Liver (tissue), 9 donors: ENCODE results near the gene PNPLA3. TPM values are rescaled to one million over a fixed set of nuclear protein-coding genes. Genes with fewer than 3 reads are reported as not detected.

ENCODE experiments used
- DNase-seq: peaks from one replicate; pipeline ENCODE4 v3.0.0-alpha.2; 2017; ENCODE audit warnings: low spot score
- H3K27ac ChIP-seq, 2 donors: one replicate each; pipeline ENCODE4 v1.7.0; 2013; ENCODE audit warnings: inconsistent platforms in 2 of 2, low read length in 2 of 2, control low read depth in 1 of 2, low read depth in 1 of 2, mild to moderate bottlenecking in 1 of 2
- H3K27me3 ChIP-seq, 4 donors: one replicate each; pipeline versions ENCODE4 v1.6.1 to v1.7.0; 2013; ENCODE audit warnings: low read length in 3 of 4, inconsistent platforms in 1 of 4, mild to moderate bottlenecking in 1 of 4, moderate library complexity in 1 of 4; ENCODE audit not compliant: control insufficient read depth in 4 of 4, insufficient read depth in 4 of 4
- H3K36me3 ChIP-seq, 4 donors: one replicate each; pipeline versions ENCODE4 v1.6.1 to v1.7.0; 2013; ENCODE audit warnings: low read length in 3 of 4, mild to moderate bottlenecking in 3 of 4, low read depth in 1 of 4, moderate library complexity in 1 of 4; ENCODE audit not compliant: control insufficient read depth in 4 of 4, insufficient read depth in 3 of 4
- H3K4me1 ChIP-seq, 4 donors: one replicate each; pipeline versions ENCODE4 v1.6.1 to v1.7.0; 2013; ENCODE audit warnings: low read length in 3 of 4, mild to moderate bottlenecking in 3 of 4, moderate library complexity in 1 of 4; ENCODE audit not compliant: control insufficient read depth in 4 of 4, insufficient read depth in 4 of 4
- H3K4me3 ChIP-seq, 3 donors: one replicate each; pipeline versions ENCODE4 v1.6.1 to v1.7.0; 2013; ENCODE audit warnings: low read length in 3 of 3, control low read depth in 1 of 3, low read depth in 1 of 3, mild to moderate bottlenecking in 1 of 3
- H3K9ac ChIP-seq, 2 donors: one replicate each; pipeline ENCODE4 v1.7.0; 2013; ENCODE audit warnings: low read length in 2 of 2, mild to moderate bottlenecking in 2 of 2, moderate library complexity in 2 of 2, control low read depth in 1 of 2, low read depth in 1 of 2
- H3K9me3 ChIP-seq, 4 donors: one replicate each; pipeline versions ENCODE4 v1.6.1 to v1.7.0; 2013; ENCODE audit warnings: low read length in 3 of 4; ENCODE audit not compliant: control insufficient read depth in 4 of 4
- ATF3 ChIP-seq: IDR thresholded peaks from 2 replicates; pipeline ENCODE4 v1.6.1; 2016; ENCODE audit warnings: antibody characterized with exemption
- EGR1 ChIP-seq, 2 donors: IDR thresholded peaks; 2 replicates each; pipeline ENCODE4 v1.6.1; 2016 to 2018; ENCODE audit warnings: antibody characterized with exemption in 2 of 2, low read depth in 2 of 2
- FOXA1 ChIP-seq: IDR thresholded peaks from 2 replicates; pipeline ENCODE4 v1.6.1; 2016; ENCODE audit warnings: antibody characterized with exemption
- FOXA2 ChIP-seq: IDR thresholded peaks from 2 replicates; pipeline ENCODE4 v1.6.1; 2016; ENCODE audit warnings: antibody characterized with exemption
- GABPA ChIP-seq, 2 donors: IDR thresholded peaks in 1 of 2; conservative IDR thresholded peaks in 1 of 2; 2 replicates each; pipeline ENCODE4 v1.6.1; 2016; ENCODE audit warnings: antibody characterized with exemption in 2 of 2, mild to moderate bottlenecking in 1 of 2, moderate library complexity in 1 of 2
- HNF4A ChIP-seq, 2 donors: conservative IDR thresholded peaks; 2 replicates each; pipeline ENCODE4 v1.6.1; 2016; ENCODE audit warnings: antibody characterized with exemption in 2 of 2, mild to moderate bottlenecking in 2 of 2
- HNF4G ChIP-seq: IDR thresholded peaks from 2 replicates; pipeline ENCODE4 v1.6.1; 2016; ENCODE audit warnings: antibody characterized with exemption
- JUND ChIP-seq, 2 donors: IDR thresholded peaks; 2 replicates each; pipeline ENCODE4 v1.6.1; 2016; ENCODE audit warnings: antibody characterized with exemption in 2 of 2
- MAX ChIP-seq: IDR thresholded peaks from 2 replicates; pipeline ENCODE4 v1.6.1; 2016; ENCODE audit warnings: antibody characterized with exemption
- NR2F2 ChIP-seq: IDR thresholded peaks from 2 replicates; pipeline ENCODE4 v1.6.1; 2016; ENCODE audit warnings: antibody characterized with exemption
- RAD21 ChIP-seq, 2 donors: IDR thresholded peaks; 2 replicates each; pipeline ENCODE4 v1.6.1; 2016; ENCODE audit warnings: antibody characterized with exemption in 2 of 2, mild to moderate bottlenecking in 2 of 2
- REST ChIP-seq: IDR thresholded peaks from 2 replicates; pipeline ENCODE4 v1.6.1; 2016; ENCODE audit warnings: antibody characterized with exemption, mild to moderate bottlenecking
- RXRA ChIP-seq, 2 donors: IDR thresholded peaks; 2 replicates each; pipeline ENCODE4 v1.6.1; 2017 to 2018; ENCODE audit warnings: antibody characterized with exemption in 2 of 2, mild to moderate bottlenecking in 1 of 2
- SP1 ChIP-seq: IDR thresholded peaks from 2 replicates; pipeline ENCODE4 v1.6.1; 2018; ENCODE audit warnings: antibody characterized with exemption, mild to moderate bottlenecking
- TAF1 ChIP-seq: conservative IDR thresholded peaks from 2 replicates; pipeline ENCODE4 v1.6.1; 2016; ENCODE audit warnings: antibody characterized with exemption, mild to moderate bottlenecking
- YY1 ChIP-seq: IDR thresholded peaks from 2 replicates; pipeline ENCODE4 v1.6.1; 2016; ENCODE audit warnings: antibody characterized with exemption, mild to moderate bottlenecking
- WGBS: extraction: QIAGEN DNeasy Blood & Tissue Kit; methylation state at CpG from one replicate; pipeline ENCODE4 v1.1.7; 2013; 5-methylcytosine and 5-hydroxymethylcytosine counted together
- polyA plus RNA-seq, 2 donors: library from polyadenylated mRNA; stranded (reverse) in 1 of 2; unstranded in 1 of 2; fragments of 200-250 nt in 1 of 2; fragments of >200 nt in 1 of 2; fragmentation: Nextera tagmentation in 1 of 2; extraction: Ambion mirVana in 1 of 2; gene quantifications; one replicate each; pipeline versions ENCODE4 v1.2.1 to v1.2.3, GENCODE V29; 2013 to 2015
- total RNA-seq, 2 donors: library from RNA; depleted of rRNA; stranded (reverse); fragments of >200 nt; gene quantifications; one replicate each; pipeline ENCODE4 v1.2.3, GENCODE V29; 2014
- TF ChIP-seq, protein P1 (sequence below): IDR thresholded peaks from 2 replicates; pipeline ENCODE4 v1.6.1; 2016; ENCODE audit warnings: antibody characterized with exemption
- donor health status: healthy.
- donor health status: healthy.
- donor health status: healthy.
- donor health status: healthy.
- donor health status: healthy.

Gene PNPLA3
- total and polyA plus RNA-seq, 4 donors: 15.9 to 59.1 (median 24.8) TPM

GRCh38 chr22:43886231-43886630 lies 37.4 kb upstream of the PNPLA3 start:
- H3K4me1 ChIP-seq: peaks cover 0 to 9% (median 4%) of the 10 kb centered on the region in 4 donors
- no peaks in the 10 kb centered on the region for H3K36me3 ChIP-seq
- no peak for TF ChIP-seq REST
- TF ChIP-seq FOXA1: no peak
- TF ChIP-seq JUND (IDR thresholded peaks at IDR 0.05): no peak
- TF ChIP-seq GABPA (IDR thresholded peaks at IDR 0.05 in 1 of 2, conservative IDR thresholded peaks at IDR 0.05 in 1 of 2): no peak
- no peak for TF ChIP-seq SP1
- no peak for TF ChIP-seq RXRA (IDR thresholded peaks at IDR 0.05)
- TF ChIP-seq ATF3: no peak
- H3K9me3 ChIP-seq: no peaks in the 10 kb centered on the region
- H3K9ac ChIP-seq: no peak overlapping the region
- peaks cover 0 to 3% (median 0%) of the 10 kb centered on the region in 4 donors for H3K27me3 ChIP-seq
- WGBS: 76% methylated on average over 8 of the region's 8 CpGs
- no peak for DNase-seq
- H3K27ac ChIP-seq: no peak overlapping the region
- H3K4me3 ChIP-seq: no peak overlapping the region

DNA sequence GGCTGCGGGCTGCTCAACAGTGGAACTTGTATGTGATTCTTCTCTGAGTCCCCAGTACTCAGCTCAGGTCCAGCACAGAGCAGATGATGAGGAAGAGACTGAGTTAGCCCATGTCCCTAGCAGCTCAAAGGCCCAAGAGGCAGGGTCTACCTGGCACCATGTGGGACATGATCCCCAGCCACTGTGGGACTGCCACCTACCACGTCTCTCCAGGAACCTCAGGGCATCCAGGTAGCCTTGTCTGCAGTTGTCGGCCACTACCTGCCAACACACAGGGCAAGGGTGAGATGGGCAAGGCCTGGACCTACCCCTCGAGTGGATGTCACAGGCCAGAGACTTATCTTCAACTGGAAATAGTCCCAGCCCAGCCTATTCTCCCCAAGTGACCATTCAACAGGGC lies 36.2 kb upstream of the PNPLA3 start:
- no peak overlapping the region for H3K9ac ChIP-seq
- no peak for DNase-seq
- H3K36me3 ChIP-seq: no peaks in the 10 kb centered on the region
- H3K4me1 ChIP-seq: peaks cover 0 to 10% (median 5%) of the 10 kb centered on the region in 4 donors
- peaks cover 0 to 6% (median 1%) of the 10 kb centered on the region in 4 donors for H3K27me3 ChIP-seq
- TF ChIP-seq SP1: no peak
- no peak for TF ChIP-seq JUND (IDR thresholded peaks at IDR 0.05)
- no peak for TF ChIP-seq GABPA (IDR thresholded peaks at IDR 0.05 in 1 of 2, conservative IDR thresholded peaks at IDR 0.05 in 1 of 2)
- no peak for TF ChIP-seq FOXA1
- H3K9me3 ChIP-seq: no peaks in the 10 kb centered on the region
- 79% methylated on average over 4 of the region's 4 CpGs for WGBS
- H3K4me3 ChIP-seq: no peak overlapping the region
- no peak overlapping the region for H3K27ac ChIP-seq

- H3K4me3 ChIP-seq: no peak overlapping the region
- no peaks in the 10 kb centered on the region for H3K36me3 ChIP-seq
- H3K9ac ChIP-seq: no peak overlapping the region
- no peak overlapping the region for H3K27ac ChIP-seq
- H3K9me3 ChIP-seq: no peaks in the 10 kb centered on the region
- H3K4me1 ChIP-seq: peaks cover 0 to 10% (median 5%) of the 10 kb centered on the region in 4 donors
- WGBS: 73% methylated on average over 4 of the region's 4 CpGs
- H3K27me3 ChIP-seq: peaks cover 0 to 6% (median 1%) of the 10 kb centered on the region in 4 donors
- no peak for DNase-seq
- TF ChIP-seq HNF4G (no peak), REST (no peak), SP1 (no peak), FOXA1 (no peak), TAF1 (no peak), MAX (no peak), YY1 (no peak), GABPA (IDR thresholded peaks at IDR 0.05 in 1 of 2, conservative IDR thresholded peaks at IDR 0.05 in 1 of 2) (no peak), NR2F2 (no peak), RAD21 (IDR thresholded peaks at IDR 0.05) (no peak), RXRA (IDR thresholded peaks at IDR 0.05) (no peak), ATF3 (no peak), FOXA2 (no peak), HNF4A (conservative IDR thresholded peaks at IDR 0.05) (no peak), JUND (IDR thresholded peaks at IDR 0.05) (no peak), EGR1 (IDR thresholded peaks at IDR 0.05; ENCODE audit: low read depth in 2 of 2) (no peak)
- TF ChIP-seq, protein P1, sequence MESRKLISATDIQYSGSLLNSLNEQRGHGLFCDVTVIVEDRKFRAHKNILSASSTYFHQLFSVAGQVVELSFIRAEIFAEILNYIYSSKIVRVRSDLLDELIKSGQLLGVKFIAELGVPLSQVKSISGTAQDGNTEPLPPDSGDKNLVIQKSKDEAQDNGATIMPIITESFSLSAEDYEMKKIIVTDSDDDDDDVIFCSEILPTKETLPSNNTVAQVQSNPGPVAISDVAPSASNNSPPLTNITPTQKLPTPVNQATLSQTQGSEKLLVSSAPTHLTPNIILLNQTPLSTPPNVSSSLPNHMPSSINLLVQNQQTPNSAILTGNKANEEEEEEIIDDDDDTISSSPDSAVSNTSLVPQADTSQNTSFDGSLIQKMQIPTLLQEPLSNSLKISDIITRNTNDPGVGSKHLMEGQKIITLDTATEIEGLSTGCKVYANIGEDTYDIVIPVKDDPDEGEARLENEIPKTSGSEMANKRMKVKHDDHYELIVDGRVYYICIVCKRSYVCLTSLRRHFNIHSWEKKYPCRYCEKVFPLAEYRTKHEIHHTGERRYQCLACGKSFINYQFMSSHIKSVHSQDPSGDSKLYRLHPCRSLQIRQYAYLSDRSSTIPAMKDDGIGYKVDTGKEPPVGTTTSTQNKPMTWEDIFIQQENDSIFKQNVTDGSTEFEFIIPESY: no peak
These were observed 34.9 kb upstream of the PNPLA3 start for GRCh38 chr22:43888740-43889139.
